Femur (tissue), 1 donor: Measurements from ENCODE around the gene SCN4A.
A peak's percentile ranks its signal among the peaks of the same experiment; 100 is the strongest.

Experiments used
- DNase-seq: peaks from one replicate; pipeline ENCODE4 v3.0.0-alpha.2; 2017

Gene SCN4A

GRCh38 chr17:63954402-63955063 is 18.2 kb downstream of the SCN4A start:
- no peak for DNase-seq

GRCh38 chr17:63950940-63951907 is 21.5 kb downstream of the SCN4A start:
- DNase-seq, result no peak

- DNase-seq, result peak; percentile 77
These were observed 23.0 kb downstream of the SCN4A start for GRCh38 chr17:63949576-63950250.

- no peak for DNase-seq
These were observed 24.2 kb downstream of the SCN4A start for GRCh38 chr17:63948521-63948920.

- no peak for DNase-seq
These were observed 24.9 kb downstream of the SCN4A start for GRCh38 chr17:63947711-63948330.

- DNase-seq, result no peak
These were observed 26.0 kb downstream of the SCN4A start for GRCh38 chr17:63946440-63947363.

- no peak for DNase-seq
These were observed 26.8 kb downstream of the SCN4A start for GRCh38 chr17:63945784-63946439.

GRCh38 chr17:63944736-63945499 is 27.8 kb downstream of the SCN4A start:
- DNase-seq, result no peak

GRCh38 chr17:63943745-63944144 is 29.0 kb downstream of the SCN4A start:
- DNase-seq, result no peak

GRCh38 chr17:63942309-63942985 is 30.3 kb downstream of the SCN4A start:
- DNase-seq, result no peak

- DNase-seq, result no peak
These were observed 31.0 kb downstream of the SCN4A start for GRCh38 chr17:63941751-63942150.

GRCh38 chr17:63941162-63941561 is 31.6 kb downstream of the SCN4A start:
- DNase-seq, result no peak

- DNase-seq, result no peak
These were observed 32.1 kb downstream of the SCN4A start for GRCh38 chr17:63940584-63940983.

GRCh38 chr17:63939884-63940283 is 32.8 kb downstream of the SCN4A start:
- DNase-seq, result no peak

- no peak for DNase-seq
These were observed 33.3 kb downstream of the SCN4A start for GRCh38 chr17:63939401-63939800.

GRCh38 chr17:63937920-63938319 is 34.8 kb downstream of the SCN4A start:
- no peak for DNase-seq

- no peak for DNase-seq
These were observed 35.4 kb downstream of the SCN4A start for GRCh38 chr17:63937319-63937718.

- DNase-seq, result no peak
These were observed 38.3 kb downstream of the SCN4A start for GRCh38 chr17:63934183-63935112.

- DNase-seq, result no peak
These were observed 39.1 kb downstream of the SCN4A start for GRCh38 chr17:63933598-63933997.
